GM12878 (cell line): Measurements from ENCODE around the gene CPO. TPM values are rescaled to one million over a fixed set of nuclear protein-coding genes. Genes with fewer than 3 reads are reported as not detected.

Source experiments
- ATAC-seq: fragments of 200-7000 bp; cut with Tn5 transposase; 3 replicates; pipeline ENCODE4 v1.9.1; 2020; ENCODE audit warnings: mild to moderate bottlenecking, moderate library complexity
- BruUV-seq: library from RNA; stranded (reverse); fragments of 400-500 nt; replicated peaks from 2 replicates; lab custom pipeline; 2021; lab: Mats Ljungman, UMichigan
- CTCF ChIA-PET: fragments of 300-600 bp; sonication (Branson Sonifier 250); formaldehyde crosslinking; extraction: SDS; loops from one replicate; lab custom pipeline; 2021; ENCODE audit warnings: inconsistent platforms; lab: Yijun Ruan, JAX
- POLR2A ChIA-PET: fragments of 350-600 bp; formaldehyde crosslinking; extraction: SDS; loops from one replicate; lab custom pipeline; 2021; ENCODE audit warnings: inconsistent platforms; lab: Charles Lee
- RAD21 ChIA-PET: fragments of 300-600 bp; sonication (Branson Sonifier 250); formaldehyde crosslinking; loops from one replicate; lab custom pipeline; 2023; ENCODE audit warnings: antibody characterized with exemption; ENCODE audit not compliant: unreplicated experiment; lab: Charles Lee
- SMC1A ChIA-PET: fragments of 300-600 bp; sonication (Branson Sonifier 250); formaldehyde crosslinking; loops from one replicate; lab custom pipeline; 2023; ENCODE audit not compliant: unreplicated experiment, uncharacterized antibody; lab: Charles Lee
- DNase-seq: peaks from one replicate; pipeline ENCODE4 v3.0.0-alpha.2; 2011; ENCODE audit warnings: low read depth, low spot score
- FAIRE-seq: peaks from 3 replicates; lab custom pipeline; 2011; peaks lifted over from hg19 to GRCh38; lab: Jason Lieb, UNC
- H2AFZ ChIP-seq: 2 replicates; pipeline ENCODE4 v1.6.0; 2011; ENCODE audit warnings: low read depth, low read length, control low read depth; ENCODE audit not compliant: control insufficient read depth
- H3K27ac ChIP-seq: 2 replicates; pipeline ENCODE4 v1.5.1; 2011; ENCODE audit warnings: control low read depth; ENCODE audit not compliant: control insufficient read depth, insufficient read depth
- H3K27me3 ChIP-seq, 2 experiments: replicated peaks in 1 of 2; 2 replicates each; pipeline versions ENCODE4 v1.6.0 to v1.6.1; 2011; ENCODE audit warnings: low read length in 1 of 2; ENCODE audit not compliant: control insufficient read depth in 2 of 2, insufficient read depth in 2 of 2
- H3K36me3 ChIP-seq, 2 experiments: 2 replicates each; pipeline ENCODE4 v1.5.1; 2011; ENCODE audit warnings: low read length in 1 of 2; ENCODE audit not compliant: control insufficient read depth in 2 of 2, insufficient read depth in 2 of 2
- H3K4me1 ChIP-seq: 2 replicates; pipeline ENCODE4 v1.6.1; 2011; ENCODE audit warnings: mild to moderate bottlenecking, low read length, moderate library complexity, mixed read lengths; ENCODE audit not compliant: control insufficient read depth, insufficient read depth
- H3K4me2 ChIP-seq: 2 replicates; pipeline ENCODE4 v1.6.0; 2011; ENCODE audit warnings: control low read depth; ENCODE audit not compliant: control insufficient read depth, insufficient read depth
- H3K4me3 ChIP-seq: fragments of 200-600 bp; sonication (generic); 2 replicates; pipeline ENCODE4 v1.5.1; 2016
- H3K79me2 ChIP-seq: 2 replicates; pipeline ENCODE4 v1.6.0; 2011; ENCODE audit warnings: low read length; ENCODE audit not compliant: control insufficient read depth, insufficient read depth
- H3K9ac ChIP-seq: 2 replicates; pipeline ENCODE4 v1.8.0; 2011; ENCODE audit warnings: low read length, control low read depth, mixed read lengths; ENCODE audit not compliant: control insufficient read depth, insufficient read depth
- H3K9me3 ChIP-seq: replicated peaks from 3 replicates; pipeline ENCODE4 v1.5.1; 2011; ENCODE audit warnings: mild to moderate bottlenecking, low read length; ENCODE audit not compliant: control insufficient read depth, insufficient read depth
- H4K20me1 ChIP-seq: 2 replicates; pipeline ENCODE4 v1.6.0; 2011; ENCODE audit not compliant: control insufficient read depth, insufficient read depth
- BHLHE40 ChIP-seq, 2 experiments: fragments of 450-650 bp in 1 of 2; IDR thresholded peaks; 2 replicates each; pipeline ENCODE4 v1.6.1; 2011 to 2017; ENCODE audit warnings: low read depth in 2 of 2, borderline replicate concordance in 1 of 2, improper control_type of control experiment in 1 of 2, low read length in 1 of 2, mild to moderate bottlenecking in 1 of 2
- EED ChIP-seq: sonication (generic); IDR thresholded peaks from 2 replicates; pipeline ENCODE4 v1.6.1; 2016; ENCODE audit warnings: antibody characterized with exemption, low read depth
- KLF5 ChIP-seq: fragments of 450-650 bp; IDR thresholded peaks from 2 replicates; pipeline ENCODE4 v1.6.1; 2014; ENCODE audit warnings: mild to moderate bottlenecking; ENCODE audit not compliant: partially characterized antibody
- SIN3A ChIP-seq: IDR thresholded peaks from 2 replicates; pipeline ENCODE4 v1.6.1; 2012; ENCODE audit warnings: low read depth, low read length, improper control_type of control experiment
- WRNIP1 ChIP-seq: IDR thresholded peaks from 2 replicates; pipeline ENCODE4 v1.6.1; 2011; ENCODE audit warnings: low read depth, low read length, improper control_type of control experiment, borderline replicate concordance
- WGBS: methylation state at CpG from one replicate; pipeline ENCODE4 v1.1.6; 2016; ENCODE audit warnings: low lambda C conversion rate; ENCODE audit not compliant: insufficient replicate concordance, insufficient coverage; ENCODE audit errors: missing lambda C conversion rate; 5-methylcytosine and 5-hydroxymethylcytosine counted together
- in situ Hi-C: fragments of 300-500 bp; cut with MboI; formaldehyde crosslinking; loops from 9 replicates; pipeline ENCODE4 v1.14.3; 2018; ENCODE audit warnings: mixed read lengths
- intact Hi-C: fragments of 100-400 bp; cut with micrococcal nuclease; formaldehyde crosslinking; loops from one replicate; pipeline ENCODE4 v1.14.2; 2022; ENCODE audit not compliant: unreplicated experiment
- polyA plus RNA-seq, 11 experiments: library from polyadenylated mRNA; depleted of rRNA in 4 of 11; unstranded in 6 of 11; stranded (reverse) in 5 of 11; fragments of >200 nt; fragmentation: Nextera tagmentation in 4 of 11; fragmentation: Illumina TruSeq in 1 of 11; extraction: Ambion mirVana in 4 of 11; extraction: Trizol in 1 of 11; gene quantifications; 1 replicate in 1 of 11; 2 replicates in 10 of 11; pipeline versions ENCODE4 v1.2.1 to v1.2.3, GENCODE V29; 2011 to 2016; ENCODE audit warnings: inconsistent platforms in 2 of 11, missing spikeins in 2 of 11, low read depth in 1 of 11
- total RNA-seq, 4 experiments: library from RNA; depleted of rRNA in 3 of 4; stranded (reverse); fragments of >200 nt in 3 of 4; fragmentation: Illumina TruSeq in 1 of 4; extraction: Trizol in 1 of 4; gene quantifications; 2 replicates each; pipeline versions ENCODE4 v1.2.1 to v1.2.3, GENCODE V29; 2013 to 2021
- TF ChIP-seq, protein P1 (sequence below), 3 experiments: IDR thresholded peaks in 2 of 3; conservative IDR thresholded peaks in 1 of 3; 2 replicates each; pipeline ENCODE4 v1.5.1; 2011; ENCODE audit warnings: low read depth in 3 of 3, low read length in 3 of 3, mild to moderate bottlenecking in 3 of 3, control low read depth in 2 of 3, moderate library complexity in 2 of 3, inconsistent platforms in 1 of 3, mixed read lengths in 1 of 3; ENCODE audit not compliant: control insufficient read depth in 2 of 3, insufficient read depth in 1 of 3; ENCODE audit errors: extremely low read depth in 1 of 3

The CPO gene
- total and polyA plus RNA-seq, 10 of the 15 experiments (the other 5 are each of a cell fraction or from before 2014, with no cell fraction given) = 0.13 to 0.14 TPM; not detected in 8

GRCh38 chr2:207008105-207008990 lies 69.0 kb downstream of the CPO start:
- H3K9ac ChIP-seq = no peak overlapping the region
- no peak overlapping the region for H3K4me3 ChIP-seq
- 0% methylated on average over 1 of the region's 1 CpG for WGBS

More at GRCh38 chr2:207008105-207008990, 69.0 kb downstream of the CPO start:
- SMC1A ChIA-PET = no interaction called here
- Histone ChIP-seq H3K27me3 (no peaks in the 10 kb centered on the region), H3K79me2 (no peaks in the 10 kb centered on the region), H3K4me2 (no peak overlapping the region), H3K4me1 (no peaks in the 10 kb centered on the region), H3K36me3 (no peaks in the 10 kb centered on the region), H3K9me3 (no peaks in the 10 kb centered on the region), H3K27ac (no peak overlapping the region), H4K20me1 (no peaks in the 10 kb centered on the region), H2AFZ (no peak overlapping the region)
- DNase-seq (no peak), FAIRE-seq (no peak), ATAC-seq (no peak)
- RAD21 ChIA-PET = no interaction called here
- in situ Hi-C loops = no loop called here
- CTCF ChIA-PET = no interaction called here
- TF ChIP-seq, protein P1, sequence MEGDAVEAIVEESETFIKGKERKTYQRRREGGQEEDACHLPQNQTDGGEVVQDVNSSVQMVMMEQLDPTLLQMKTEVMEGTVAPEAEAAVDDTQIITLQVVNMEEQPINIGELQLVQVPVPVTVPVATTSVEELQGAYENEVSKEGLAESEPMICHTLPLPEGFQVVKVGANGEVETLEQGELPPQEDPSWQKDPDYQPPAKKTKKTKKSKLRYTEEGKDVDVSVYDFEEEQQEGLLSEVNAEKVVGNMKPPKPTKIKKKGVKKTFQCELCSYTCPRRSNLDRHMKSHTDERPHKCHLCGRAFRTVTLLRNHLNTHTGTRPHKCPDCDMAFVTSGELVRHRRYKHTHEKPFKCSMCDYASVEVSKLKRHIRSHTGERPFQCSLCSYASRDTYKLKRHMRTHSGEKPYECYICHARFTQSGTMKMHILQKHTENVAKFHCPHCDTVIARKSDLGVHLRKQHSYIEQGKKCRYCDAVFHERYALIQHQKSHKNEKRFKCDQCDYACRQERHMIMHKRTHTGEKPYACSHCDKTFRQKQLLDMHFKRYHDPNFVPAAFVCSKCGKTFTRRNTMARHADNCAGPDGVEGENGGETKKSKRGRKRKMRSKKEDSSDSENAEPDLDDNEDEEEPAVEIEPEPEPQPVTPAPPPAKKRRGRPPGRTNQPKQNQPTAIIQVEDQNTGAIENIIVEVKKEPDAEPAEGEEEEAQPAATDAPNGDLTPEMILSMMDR (IDR thresholded peaks at IDR 0.05 in 2 of 3, conservative IDR thresholded peaks at IDR 0.05 in 1 of 3; ENCODE audit: control insufficient read depth in 2 of 3, extremely low read depth in 1 of 3, insufficient read depth in 1 of 3, low read depth in 3 of 3, low read length in 3 of 3) = 0 out of 6 replicates have a peak, but pooled peaks of 1 of the 3 experiments have one; percentile 1
- TF ChIP-seq BHLHE40 (IDR thresholded peaks at IDR 0.05; ENCODE audit: borderline replicate concordance in 1 of 2, low read depth in 2 of 2, low read length in 1 of 2) (no peak), EED (no peak), SIN3A (no peak), WRNIP1 (no peak), KLF5 (no peak)
- intact Hi-C loops = no loop called here
- BruUV-seq = no TSS peak
- POLR2A ChIA-PET = no interaction called here
